Heart right ventricle (tissue), 16 donors: Measurements from ENCODE around the gene ROCK2. TPM values are rescaled to one million over a fixed set of nuclear protein-coding genes. Genes with fewer than 3 reads are reported as not detected.
A peak's percentile ranks its signal among the peaks of the same experiment; 100 is the strongest.

Source experiments
- ATAC-seq, 8 donors: fragments of 200-7000 bp; cut with Tn5 transposase; one replicate each; pipeline ENCODE4 v1.9.1; 2020; ENCODE audit warnings: mild to moderate bottlenecking in 8 of 8, moderate library complexity in 8 of 8, moderate number of reproducible peaks in 1 of 8
- DNase-seq, 2 donors: peaks; one replicate each; pipeline ENCODE4 v3.0.0-alpha.2; 2020
- H3K27ac ChIP-seq, 10 donors: fragments of 200-600 bp; sonication (generic) in 2 of 10; one replicate each; pipeline versions ENCODE4 v1.5.0 to v1.8.0; 2020 to 2022; ENCODE audit warnings: mild to moderate bottlenecking in 3 of 10
- H3K27me3 ChIP-seq, 7 donors: fragments of 200-600 bp; one replicate each; pipeline ENCODE4 v1.8.0; 2021 to 2022; ENCODE audit warnings: mild to moderate bottlenecking in 2 of 7
- H3K36me3 ChIP-seq, 9 donors: fragments of 200-600 bp; sonication (generic) in 1 of 9; one replicate each; pipeline versions ENCODE4 v1.5.0 to v1.8.0; 2020 to 2022; ENCODE audit warnings: mild to moderate bottlenecking in 2 of 9
- H3K4me1 ChIP-seq, 9 donors: fragments of 200-600 bp; sonication (generic) in 1 of 9; one replicate each; pipeline versions ENCODE4 v1.5.0 to v1.8.0; 2020 to 2022; ENCODE audit warnings: mild to moderate bottlenecking in 4 of 9
- H3K4me3 ChIP-seq, 10 donors: fragments of 200-600 bp; sonication (generic) in 2 of 10; one replicate each; pipeline versions ENCODE4 v1.5.0 to v1.8.0; 2020 to 2022; ENCODE audit warnings: mild to moderate bottlenecking in 7 of 10, moderate library complexity in 2 of 10
- H3K9me3 ChIP-seq, 11 donors: fragments of 200-600 bp in 10 of 11; sonication (generic) in 2 of 11; one replicate each; pipeline versions ENCODE4 v1.5.0 to v1.8.0; 2013 to 2022; ENCODE audit warnings: mild to moderate bottlenecking in 2 of 11, control low read depth in 1 of 11, moderate library complexity in 1 of 11
- CTCF ChIP-seq, 9 donors: fragments of 200-600 bp; sonication (generic) in 2 of 9; IDR thresholded peaks; one replicate each; pipeline versions ENCODE4 v1.5.0 to v1.8.0; 2021 to 2022; ENCODE audit warnings: antibody characterized with exemption in 9 of 9, mild to moderate bottlenecking in 5 of 9, moderate library complexity in 1 of 9
- WGBS, 2 donors: extraction: QIAGEN DNeasy Blood & Tissue Kit; methylation state at CpG; one replicate each; pipeline ENCODE4 v1.1.7; 2013; ENCODE audit warnings: inconsistent platforms in 1 of 2; 5-methylcytosine and 5-hydroxymethylcytosine counted together
- intact Hi-C, 10 donors: fragments of 100-400 bp; cut with DNase I; formaldehyde crosslinking; loops; one replicate each; pipeline versions ENCODE4 v1.11.1 to v1.14.2; 2022
- polyA plus RNA-seq, 2 donors: library from polyadenylated mRNA; stranded (reverse); fragments of 200-250 nt; gene quantifications; one replicate each; pipeline ENCODE4 v1.2.3, GENCODE V29; 2013
- total RNA-seq, 10 donors: library from RNA; stranded (reverse); fragmentation: NEBNext Ultra II Directional in 3 of 10; extraction: Animal tissue kit (Norgen Biotek cat#: 25700) in 3 of 10; gene quantifications; one replicate each; pipeline versions ENCODE4 v1.2.1 to v1.2.4, GENCODE V29; 2021 to 2023
- donor health status: Arrhythmogenic right ventricular cardiomyopathy.
- donor health status: ischemic (EF 13 %, LVEDD 7.1; RV severe dilation, severe dysfunction).
- donor health status: healthy with polysubstance abuse.
- donor health status: DM: no; HTN: yes; CAD: no.
- donor health status: DM: no; HTN: no; CAD: no.
- donor health status: ischemic (EF 25% LVEDD 6.9; RV normal size, moderate dysfunction).
- donor health status: ischemic (EF 25% LVEDD 5.7; RV mildly dilated, moderate dysfunction).
- donor health status: healthy.
- donor health status: DM: yes; HTN: yes; CAD: no.
- donor health status: Ischemic cardiomyopathy.
- donor health status: ischemic (EF 35%, LVEDD 5.7; RV mildly dilated, moderate dysfunction).
- donor health status: nonischemic (EF 11% LVEDD 7.7; RV severe dilation, severe dysfunction).
- donor health status: DM: yes; HTN: yes; CAD: no.
- donor health status: PGD.
- donor health status: ischemic (EF 29% LVEDD 5.4; RV normal size, mild dysfunction).
- donor health status: nonischemic (EF 23%, LVEDD 6.1; RV moderate dilation, normal function).

Gene ROCK2
- total and polyA plus RNA-seq, 12 donors = 6.9 to 51.8 (median 36.5) TPM

DNA sequence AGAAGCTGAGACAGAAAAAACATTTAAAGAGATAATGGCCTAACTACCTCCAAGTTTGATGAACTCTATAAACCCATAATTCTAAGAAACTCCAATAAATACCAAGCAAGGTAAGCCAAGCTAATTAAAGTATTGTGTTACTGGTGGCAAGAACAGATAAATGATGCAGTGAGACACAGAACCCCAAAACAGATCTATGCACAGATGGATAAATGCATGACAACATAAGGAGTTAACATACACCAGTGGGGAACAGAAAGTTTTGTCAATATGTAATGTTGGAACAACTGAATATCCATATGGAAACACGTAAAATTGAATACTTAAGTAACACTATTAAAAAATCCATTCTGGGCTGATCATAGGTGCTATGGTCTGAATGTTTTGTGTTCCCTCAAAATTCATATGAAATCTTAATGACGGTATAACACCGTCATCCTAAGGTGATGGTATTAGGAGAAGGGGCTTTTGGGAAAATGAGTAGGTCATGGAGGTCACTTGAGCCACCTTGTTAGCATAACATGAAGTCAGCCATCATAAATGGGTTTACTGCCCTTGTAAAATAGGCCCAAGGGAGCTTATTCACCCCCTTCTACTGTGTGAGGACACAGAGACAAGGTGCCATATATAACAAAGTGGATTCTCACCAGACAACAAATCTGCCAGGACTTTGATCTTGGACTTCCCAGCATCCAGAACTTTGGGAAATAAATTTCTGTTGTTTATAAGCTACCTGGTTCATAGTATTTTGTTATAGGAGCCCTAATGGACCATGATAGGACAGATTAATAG, 102.8 kb downstream of the ROCK2 start:
- ATAC-seq (no peak), DNase-seq (no peak)
- Histone ChIP-seq H3K27ac (no peak overlapping the region), H3K27me3 (no peaks in the 10 kb centered on the region), H3K9me3 (peaks cover 0 to 6% (median 0%) of the 10 kb centered on the region in 11 donors), H3K4me1 (peaks cover 0 to 9% (median 0%) of the 10 kb centered on the region in 9 donors), H3K36me3 (peaks cover 0 to 7% (median 0%) of the 10 kb centered on the region in 9 donors), H3K4me3 (no peak overlapping the region)
- WGBS, 2 donors = 98 to 100% methylated on average over 3 of the region's 3 CpGs
- TF ChIP-seq CTCF (IDR thresholded peaks at IDR 0.05) = no peak
- intact Hi-C loops = loop anchor here in 3 of 10 donors (5.0 to 10.0 kb wide), 3 partner anchors 51 to 103 kb away; partner anchors contain the start of gene ROCK2 (in 3 of the 3)

GRCh38 chr2:11239666-11240462, 104.6 kb downstream of the ROCK2 start:
- Histone ChIP-seq H3K27me3 (no peaks in the 10 kb centered on the region), H3K4me1 (peaks cover 0 to 23% (median 13%) of the 10 kb centered on the region in 9 donors), H3K4me3 (no peak overlapping the region), H3K27ac (peak overlapping the region in 1 of 10 donors; percentile 0), H3K36me3 (peaks cover 0 to 15% (median 0%) of the 10 kb centered on the region in 9 donors), H3K9me3 (peaks cover 0 to 6% (median 0%) of the 10 kb centered on the region in 11 donors)
- intact Hi-C loops = loop anchor here in 9 of 10 donors (5.0 to 10.0 kb wide), 5 partner anchors 52 to 205 kb away; partner anchors contain the start of gene ROCK2 (in 7 of the 9)
- DNase-seq = no peak
- peak in 4 of 8 donors; percentile 43 to 67 (median 56) for ATAC-seq
- TF ChIP-seq CTCF (IDR thresholded peaks at IDR 0.05) = no peak
- 60 to 71% methylated on average over 6 of the region's 6 CpGs for WGBS, 2 donors

DNA sequence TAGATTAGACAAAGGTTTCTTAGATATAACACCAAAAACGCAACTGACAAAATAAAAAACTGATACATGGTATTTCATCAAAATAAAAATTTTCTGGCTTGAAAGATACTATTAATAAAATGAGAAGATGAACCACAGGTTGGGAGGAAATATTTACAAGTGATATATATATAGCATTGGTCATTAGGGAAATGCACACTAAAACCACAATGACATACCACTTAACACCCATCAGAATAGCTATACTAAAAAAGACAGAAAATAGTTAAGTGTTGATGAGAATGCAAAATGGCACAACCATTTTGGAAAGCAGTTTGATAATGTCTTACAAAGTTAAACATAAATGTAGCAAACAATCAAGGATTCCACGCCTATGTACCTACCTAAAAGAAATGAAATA, 105.3 kb downstream of the ROCK2 start:
- WGBS, 2 donors = 95 to 98% methylated on average over 2 of the region's 2 CpGs
- intact Hi-C loops = loop anchor here in 6 of 10 donors (5.0 to 10.0 kb wide), 4 partner anchors 103 to 206 kb away; partner anchors contain the start of gene ROCK2 (in 4 of the 6)
- H3K4me3 ChIP-seq = no peak overlapping the region

More for the DNA sequence above, 105.3 kb downstream of the ROCK2 start:
- no peaks in the 10 kb centered on the region for H3K27me3 ChIP-seq
- no peak for TF ChIP-seq CTCF (IDR thresholded peaks at IDR 0.05)
- DNase-seq (no peak), ATAC-seq (no peak)
- H3K36me3 ChIP-seq = peaks cover 0 to 16% (median 0%) of the 10 kb centered on the region in 9 donors
- H3K4me1 ChIP-seq = peaks cover 0 to 25% (median 16%) of the 10 kb centered on the region in 9 donors
- H3K27ac ChIP-seq = no peak overlapping the region
- peaks cover 0 to 6% (median 0%) of the 10 kb centered on the region in 11 donors for H3K9me3 ChIP-seq
